ENCODE results near the gene DNAH10.
"Not testable (repeated sequence)": the region's sequence is repeated elsewhere in the genome, so short reads cannot be mapped to it uniquely, and the experiment has no call there.

Gene DNAH10

DNA sequence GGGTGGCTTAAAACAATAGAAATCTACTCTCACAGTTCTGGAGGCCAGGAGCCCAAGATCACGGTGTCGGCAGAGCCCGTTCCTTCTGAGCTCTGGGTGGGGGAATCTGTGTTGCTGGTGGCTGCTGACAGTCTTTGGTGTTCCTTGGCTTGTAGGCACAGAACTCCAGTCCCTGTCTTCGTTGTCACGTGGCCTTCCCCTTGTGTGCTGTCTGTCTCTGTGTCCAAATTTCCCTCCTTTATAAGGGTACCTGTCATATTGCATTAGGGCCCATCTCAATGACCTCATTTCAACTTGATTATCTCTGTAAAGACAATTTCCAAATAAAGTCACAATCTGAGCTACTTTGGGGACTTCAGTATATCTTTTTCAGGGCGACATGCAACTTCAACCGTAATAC, 128.9 kb downstream of the DNAH10 start:
- DNase-seq = no peak

DNA sequence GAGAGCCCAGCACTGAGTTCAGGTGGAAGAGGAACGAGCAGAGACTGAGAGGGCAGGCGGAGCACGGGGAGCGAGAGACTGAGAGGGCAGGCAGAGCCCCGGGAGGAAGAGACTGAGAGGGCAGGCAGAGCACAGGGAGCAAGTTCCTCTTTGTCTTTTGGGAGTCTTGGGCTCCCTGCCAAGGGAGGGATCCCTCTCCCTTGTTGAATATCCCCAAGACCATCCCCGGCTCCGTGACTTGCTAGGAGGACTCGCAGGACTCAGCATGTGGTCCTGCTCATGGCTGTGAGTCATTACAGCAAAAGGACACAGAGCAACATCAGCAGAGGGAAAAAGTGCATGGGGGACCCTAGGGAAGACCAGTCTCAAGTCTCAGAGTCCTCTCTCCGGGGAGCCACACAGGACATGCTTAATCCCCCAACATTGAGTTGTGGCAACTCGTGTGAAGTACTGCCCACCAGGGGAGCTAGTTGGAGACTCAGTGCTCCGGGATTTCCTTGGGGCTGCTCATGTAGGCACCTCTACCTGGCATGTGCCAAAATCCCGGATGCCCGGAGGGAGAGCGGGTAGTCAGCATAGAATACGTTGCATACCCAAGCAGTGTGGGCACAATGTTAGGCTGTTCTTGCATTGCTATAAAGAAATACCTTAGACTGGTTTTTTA, 129.5 kb downstream of the DNAH10 start:
- no peak for DNase-seq

DNA sequence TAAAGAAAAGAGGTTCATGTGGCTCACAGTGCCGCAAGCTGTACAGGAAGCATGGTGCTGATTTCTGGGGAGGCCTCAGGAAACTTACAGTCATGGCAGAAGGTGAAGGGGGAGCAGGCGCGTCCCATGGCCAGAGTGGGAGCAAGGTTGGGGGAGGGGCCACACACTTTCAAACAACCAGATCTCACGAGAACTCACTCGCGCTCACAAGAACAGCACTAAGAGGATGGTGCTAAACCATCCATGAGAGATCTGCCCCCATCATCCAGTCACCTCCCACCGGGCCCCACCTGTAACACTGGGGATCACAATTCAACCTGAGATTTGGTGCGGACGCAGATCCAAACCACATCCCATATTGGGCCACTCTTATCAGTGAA, 130.1 kb downstream of the DNAH10 start:
- no peak for DNase-seq

DNA sequence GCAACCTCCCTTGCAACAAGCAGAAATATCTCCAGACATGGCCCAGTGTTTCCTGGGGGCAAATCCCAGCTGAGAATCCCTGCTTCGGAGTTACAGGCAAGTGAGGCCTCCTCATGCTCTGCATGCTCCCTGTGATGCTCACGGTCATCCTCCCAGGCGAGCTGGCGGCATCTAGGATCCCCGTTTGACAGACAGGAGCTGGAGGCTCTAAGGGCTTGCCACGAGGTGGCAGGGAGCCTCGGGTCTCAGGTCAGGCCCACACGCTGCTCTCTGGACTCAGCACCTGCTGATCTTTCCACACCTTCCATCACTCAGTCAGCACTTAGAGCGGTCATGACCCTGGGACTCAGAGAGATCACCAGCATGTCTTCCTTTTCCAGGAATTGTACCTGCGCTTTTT, 130.8 kb downstream of the DNAH10 start:
- no peak for DNase-seq

DNA sequence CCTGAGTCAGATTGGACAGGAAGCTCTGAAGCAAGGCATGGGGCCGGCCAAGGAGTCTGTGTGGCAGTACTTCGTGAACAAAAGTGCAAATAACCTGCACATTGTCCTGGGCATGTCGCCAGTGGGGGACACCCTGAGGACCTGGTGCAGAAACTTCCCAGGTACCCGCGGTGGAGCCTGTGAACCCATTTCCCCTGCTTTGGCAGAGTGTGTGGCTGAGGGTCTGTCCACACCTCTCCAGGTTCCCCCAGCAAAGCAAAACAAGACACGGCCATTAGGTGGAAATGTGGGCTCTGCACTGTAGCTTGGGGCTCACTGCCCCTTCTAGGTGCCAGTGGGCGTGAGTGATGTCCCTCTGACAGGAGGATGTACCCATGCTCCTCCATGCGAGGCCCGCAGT, 131.2 kb downstream of the DNAH10 start:
- DNase-seq = no peak

DNA sequence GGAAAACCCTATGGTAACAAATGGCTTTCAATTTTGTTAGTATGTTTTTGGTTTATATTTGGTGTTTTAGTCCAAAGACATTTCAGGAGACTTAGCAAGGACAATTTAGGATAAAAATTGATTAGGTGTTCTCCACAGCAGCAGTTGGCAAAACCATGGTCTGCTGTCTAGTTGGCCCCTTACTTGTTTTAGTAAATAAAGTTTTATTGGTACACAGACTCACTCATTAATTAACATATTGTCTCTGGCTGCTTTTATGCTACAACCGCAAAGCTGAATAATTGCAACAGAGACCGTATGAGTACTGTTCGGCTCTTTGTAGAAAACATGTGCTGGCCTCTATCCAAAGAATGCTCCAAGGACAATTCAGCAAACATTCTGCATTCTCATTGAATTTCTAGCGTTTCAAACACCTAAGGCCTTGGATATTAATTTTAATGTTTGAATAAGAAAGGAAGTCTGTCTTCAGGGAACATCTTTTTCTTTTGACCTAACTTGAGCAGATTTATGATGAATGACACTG, 132.8 kb downstream of the DNAH10 start:
- no peak for DNase-seq

DNA sequence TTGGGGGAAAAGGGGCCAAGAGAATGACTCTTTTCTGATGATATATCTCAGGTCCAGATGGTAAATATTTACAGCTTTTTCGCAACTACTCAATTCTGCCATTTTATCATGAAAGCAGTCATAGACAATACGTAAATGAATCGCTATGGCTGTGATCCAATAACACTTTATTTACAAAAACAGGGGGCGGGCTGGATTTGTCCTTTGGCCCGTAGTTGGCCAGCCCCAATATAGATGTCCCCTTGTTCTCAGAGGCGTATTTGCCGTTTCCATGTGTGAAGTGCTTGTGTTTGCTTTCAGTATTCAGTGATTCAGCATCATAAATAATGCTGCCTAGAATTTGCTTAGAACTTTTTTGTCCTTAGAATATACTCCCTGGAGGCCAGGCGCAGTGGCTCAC, 133.3 kb downstream of the DNAH10 start:
- peak; percentile 4 to 6 for DNase-seq

DNA sequence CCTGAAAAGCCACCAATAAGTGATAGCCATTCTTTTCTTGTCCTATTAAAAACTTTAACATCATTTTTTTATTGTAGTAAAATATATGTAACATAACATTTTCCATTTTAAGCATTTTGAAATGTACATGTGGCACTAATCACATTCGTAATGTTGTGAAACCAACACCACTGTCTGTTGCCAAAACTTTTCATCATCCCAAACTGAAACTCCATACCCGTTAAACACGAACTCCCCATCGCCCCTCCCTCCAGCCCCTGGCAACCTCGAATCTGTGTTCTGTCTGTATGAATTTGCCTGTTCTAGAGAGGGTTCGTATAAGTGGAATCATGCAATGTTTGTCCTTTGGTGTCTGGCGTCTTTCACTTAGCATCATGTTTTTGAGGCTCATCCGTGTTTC, 134.7 kb downstream of the DNAH10 start:
- DNase-seq = no peak

DNA sequence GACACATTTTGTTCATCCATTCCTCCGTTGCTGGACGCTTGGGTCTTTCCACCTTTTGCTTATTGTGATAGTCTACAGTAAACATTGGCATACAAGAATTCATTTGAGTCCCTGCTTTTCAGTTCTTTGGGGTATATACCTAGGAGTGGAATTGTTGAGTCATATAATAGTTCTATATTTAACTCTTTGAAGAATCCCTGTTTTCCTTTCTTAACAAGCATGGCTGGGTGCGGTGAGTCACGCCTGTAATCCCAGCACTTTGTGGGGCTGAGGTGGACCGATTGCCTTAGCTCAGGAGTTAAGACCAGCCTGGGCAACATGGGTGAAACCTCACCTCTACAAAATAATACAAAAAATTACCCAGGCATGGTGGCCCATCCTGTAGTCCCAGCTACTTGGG, 135.1 kb downstream of the DNAH10 start:
- no peak for DNase-seq

DNA sequence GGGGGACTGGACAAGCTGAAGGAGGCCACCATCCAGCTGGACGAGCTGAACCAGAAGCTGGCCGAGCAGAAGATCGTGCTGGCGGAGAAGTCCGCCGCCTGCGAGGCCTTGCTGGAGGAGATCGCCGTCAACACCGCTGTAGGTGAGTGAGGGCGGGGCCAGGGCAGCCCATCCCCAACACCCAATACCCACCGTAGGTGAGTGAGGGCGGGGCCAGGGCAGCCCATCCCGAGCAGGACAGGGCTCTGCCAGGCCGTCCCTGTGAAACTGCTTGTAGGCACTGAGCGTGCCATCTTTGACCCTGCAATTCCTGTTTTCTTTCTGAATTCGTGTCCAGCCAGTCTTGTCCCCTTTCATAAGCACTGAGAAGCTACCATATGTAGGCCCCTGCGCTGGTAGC, 136.6 kb downstream of the DNAH10 start:
- no peak for DNase-seq

DNA sequence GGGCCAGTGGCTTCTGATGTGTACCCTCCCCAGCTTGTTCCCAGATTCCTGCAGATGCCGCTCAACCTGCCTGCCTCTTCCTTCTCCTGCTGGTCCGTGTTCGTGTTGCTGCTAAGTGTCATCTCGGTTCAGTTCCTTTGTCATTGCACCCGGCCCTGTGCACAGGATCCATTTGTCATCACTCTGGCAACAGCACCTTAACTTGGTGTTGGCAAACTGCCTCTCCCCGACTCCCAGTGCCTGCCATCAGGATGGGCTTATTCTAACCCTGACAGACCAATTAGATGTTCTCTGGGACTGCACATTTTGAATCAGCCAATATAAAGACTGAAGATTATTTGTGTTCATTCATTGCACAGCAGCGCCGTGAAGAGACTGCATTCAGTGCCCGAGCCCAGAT, 137.3 kb downstream of the DNAH10 start:
- no peak for DNase-seq

DNA sequence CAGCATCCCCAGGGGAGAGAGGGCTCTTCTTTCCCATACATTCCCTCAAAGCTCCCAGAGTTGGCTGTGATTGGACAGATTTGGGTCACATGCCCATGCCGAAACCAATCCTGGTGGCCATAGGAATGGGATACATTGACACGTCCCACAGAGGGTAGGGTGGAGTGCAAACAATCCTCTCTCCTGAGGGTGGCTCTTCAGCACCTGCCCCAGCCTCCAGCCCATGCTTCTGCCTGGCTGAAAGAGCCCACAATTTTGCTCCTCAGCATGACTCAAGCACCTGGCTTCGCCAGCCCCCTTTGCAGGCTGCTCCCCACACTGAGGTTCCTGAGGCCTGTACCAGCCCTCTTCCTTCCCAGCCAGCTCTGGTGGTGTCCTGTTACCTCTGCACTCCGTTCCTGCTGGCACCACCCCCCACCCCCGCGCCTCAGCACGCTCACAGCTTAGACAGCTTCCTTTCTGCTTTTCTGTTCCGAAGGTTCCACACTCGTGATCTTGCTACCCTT, 138.8 kb downstream of the DNAH10 start:
- no peak for DNase-seq

DNA sequence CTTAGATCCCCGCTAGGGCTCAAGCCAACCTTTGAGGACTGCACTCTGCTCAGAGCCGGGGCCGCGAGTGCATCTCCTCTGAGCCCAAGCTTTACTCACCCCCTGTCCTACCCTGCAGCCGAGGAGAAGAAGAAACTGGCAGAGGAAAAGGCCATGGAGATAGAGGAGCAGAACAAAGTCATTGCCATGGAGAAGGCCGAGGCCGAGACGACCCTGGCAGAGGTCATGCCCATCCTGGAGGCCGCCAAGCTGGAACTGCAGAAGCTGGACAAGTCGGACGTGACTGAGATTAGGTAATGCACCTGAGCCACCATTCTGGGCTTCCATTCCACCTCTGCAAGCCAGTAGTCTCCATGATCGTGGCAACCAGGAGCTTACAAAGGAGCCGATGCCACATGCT, 140.7 kb downstream of the DNAH10 start:
- DNase-seq = no peak

DNA sequence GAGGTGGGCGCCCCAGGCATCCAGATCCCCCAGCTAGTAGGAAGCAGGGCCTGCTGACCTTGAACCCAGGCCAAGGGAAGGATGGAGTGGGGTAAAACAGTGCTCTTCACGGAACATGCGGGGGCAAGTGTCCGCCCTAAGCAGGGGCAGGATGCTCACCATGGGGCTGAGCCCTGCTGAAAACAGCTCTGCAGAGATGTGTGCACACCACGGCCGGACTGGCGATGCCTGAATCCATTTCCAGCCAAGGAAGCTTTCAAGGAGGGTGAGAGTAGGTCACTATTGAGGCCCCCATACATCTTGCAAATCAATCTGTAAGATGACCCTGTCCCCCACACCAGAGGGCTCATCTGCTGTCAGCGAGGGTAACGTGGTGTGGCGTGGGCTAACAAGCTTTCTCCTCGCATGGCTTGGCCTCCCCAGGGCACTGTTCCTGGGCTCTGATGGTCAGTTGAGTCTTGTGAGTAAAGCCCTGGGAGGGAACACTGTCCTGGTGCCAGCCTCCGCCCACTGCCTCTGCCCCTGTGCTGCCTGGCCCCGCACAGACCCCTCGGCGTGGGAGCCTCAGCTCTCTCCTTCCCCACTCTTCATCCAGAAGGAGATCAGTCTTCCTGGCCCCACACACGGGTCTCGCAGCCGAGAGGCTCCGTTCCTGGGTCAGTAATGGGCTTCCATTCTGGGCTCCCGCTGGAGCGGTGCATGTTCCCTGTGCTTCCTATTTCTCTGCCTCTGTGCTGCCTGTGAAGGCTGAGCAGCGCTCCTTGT, 141.4 kb downstream of the DNAH10 start:
- no peak for DNase-seq

DNA sequence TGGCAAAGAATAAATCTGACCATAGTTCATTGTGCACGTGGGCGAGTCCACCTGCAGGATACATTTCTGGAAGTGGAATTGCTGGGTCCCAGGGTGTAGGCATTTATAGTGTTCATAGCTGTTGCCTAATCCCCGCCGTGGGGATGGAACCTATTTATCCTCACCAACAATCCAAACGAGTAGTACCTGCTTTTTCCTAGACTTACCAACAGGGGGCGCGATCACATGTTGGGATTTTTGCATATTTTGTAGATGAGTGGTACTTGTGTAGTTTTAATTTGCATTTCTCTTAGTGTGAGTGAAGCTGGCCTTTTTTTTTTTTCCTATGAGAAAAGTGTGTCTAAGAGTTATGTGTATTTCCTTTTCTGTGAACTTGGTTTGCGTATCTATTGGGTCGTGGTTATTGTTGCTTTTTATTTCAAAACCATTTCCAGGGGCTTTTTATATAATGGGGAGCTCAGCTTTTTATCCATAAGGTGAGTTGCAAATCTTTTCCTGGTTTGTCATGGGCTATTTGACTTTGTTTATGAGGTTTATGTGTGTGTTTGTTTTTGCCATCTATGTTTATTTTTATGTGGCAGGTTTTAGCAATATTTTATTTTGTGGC, 143.3 kb downstream of the DNAH10 start:
- DNase-seq = peak; percentile 21 to 45

DNA sequence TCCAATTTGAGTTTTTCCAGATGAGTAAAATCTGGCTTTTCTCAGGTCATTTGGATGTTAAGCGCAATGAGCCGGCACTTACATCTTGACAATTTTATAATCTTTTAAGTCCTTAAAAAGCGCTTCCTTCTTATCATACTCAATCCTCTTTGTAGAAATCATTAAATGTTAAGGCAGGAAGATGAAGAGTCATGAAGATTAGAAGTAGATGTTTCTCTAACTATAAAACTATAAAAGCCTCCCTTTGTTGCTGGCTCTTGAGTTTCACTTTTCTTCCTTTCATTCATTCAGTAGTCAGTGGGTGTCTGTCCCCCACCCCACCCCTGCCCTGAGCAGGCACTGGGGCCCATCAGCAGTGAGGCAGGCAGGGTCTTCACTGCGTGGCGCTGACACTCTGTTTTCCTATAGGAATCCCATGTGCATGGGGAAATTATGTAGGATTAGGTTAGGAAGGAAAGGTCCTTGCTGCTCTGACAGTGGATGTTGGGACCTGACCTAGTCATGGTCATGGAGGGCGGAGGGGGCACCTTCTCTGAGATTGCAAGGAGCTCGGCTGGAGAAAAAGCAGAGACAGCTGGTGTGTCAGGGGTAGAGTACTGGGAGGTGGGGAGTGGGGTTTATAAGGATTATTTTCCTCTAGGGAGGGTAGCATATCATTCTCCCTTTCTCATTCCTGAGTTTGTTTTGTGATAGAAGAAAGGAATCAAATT, 144.8 kb downstream of the DNAH10 start:
- DNase-seq = no peak

DNA sequence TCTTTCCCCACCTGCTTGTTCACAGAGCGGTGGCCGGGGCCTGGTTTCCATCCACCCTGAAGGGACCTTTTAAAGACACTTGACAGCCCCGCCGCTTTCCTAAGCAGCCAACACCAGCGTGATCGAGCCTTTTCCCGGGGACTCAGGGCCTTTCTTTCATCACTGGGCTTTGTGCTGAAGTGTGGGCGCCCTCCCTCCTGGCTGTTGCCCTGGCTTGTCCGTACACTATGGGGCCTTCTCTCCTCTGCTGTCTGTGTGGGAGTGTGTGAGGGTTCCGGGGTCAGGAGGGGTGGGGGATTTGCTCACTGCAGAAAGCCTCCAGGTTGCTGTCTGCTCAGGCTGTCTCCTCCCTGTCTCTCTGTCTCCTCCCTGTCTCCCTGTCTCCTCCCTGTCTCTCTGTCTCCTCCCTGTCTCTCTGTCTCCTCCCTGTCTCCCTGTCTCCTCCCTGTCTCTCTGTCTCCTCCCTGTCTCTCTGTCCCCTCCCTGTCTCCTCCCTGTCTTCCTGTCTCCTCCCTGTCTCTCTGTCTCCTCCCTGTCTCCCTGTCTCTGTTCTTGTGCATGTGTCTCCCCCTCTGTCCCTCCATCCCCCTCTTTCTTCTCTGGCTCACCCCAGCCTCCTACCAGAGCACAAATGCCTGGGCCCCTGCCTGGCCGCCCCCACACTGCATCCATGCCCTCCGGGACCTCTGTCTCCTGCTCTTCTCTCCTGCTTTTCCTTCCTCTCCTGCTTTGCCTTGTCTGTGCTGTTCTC, 145.8 kb downstream of the DNAH10 start:
- no peak for DNase-seq

DNA sequence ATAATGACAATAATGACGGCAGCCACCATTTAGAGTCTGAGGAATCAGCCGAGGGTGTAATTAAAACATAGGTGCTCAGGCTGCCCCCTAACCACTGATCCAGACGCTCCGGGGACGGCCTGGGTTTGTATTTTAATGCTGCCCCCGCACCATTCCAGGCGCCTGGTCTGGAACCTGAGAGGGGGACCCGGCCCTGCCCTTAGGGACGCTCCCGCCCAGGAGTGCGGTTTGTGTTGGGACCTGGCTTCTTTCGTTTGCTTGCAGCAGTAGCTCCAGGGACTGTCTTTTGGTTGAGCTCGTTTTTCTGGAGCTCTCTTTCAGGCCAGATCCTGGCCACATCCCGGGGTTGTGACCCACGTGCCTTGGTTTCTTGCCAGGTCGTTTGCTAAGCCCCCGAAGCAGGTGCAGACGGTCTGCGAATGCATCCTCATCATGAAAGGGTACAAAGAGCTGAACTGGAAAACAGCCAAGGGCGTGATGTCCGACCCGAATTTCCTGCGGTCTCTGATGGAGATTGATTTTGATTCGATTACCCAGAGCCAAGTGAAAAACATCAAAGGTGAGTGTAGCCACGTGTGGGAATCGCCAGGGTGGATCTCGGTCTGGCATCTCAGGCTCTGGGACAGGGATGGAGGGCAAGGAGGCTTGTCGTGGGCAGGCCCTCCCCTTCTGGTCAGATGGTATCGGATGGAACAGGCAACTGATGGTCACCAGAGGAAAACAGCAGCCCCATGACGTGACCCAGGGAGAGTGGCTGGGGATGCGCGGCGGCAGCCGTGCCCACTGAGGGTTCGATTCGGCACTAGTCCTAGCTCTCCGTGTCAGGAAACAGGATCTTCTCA, 147.0 kb downstream of the DNAH10 start:
- no peak for DNase-seq

DNA sequence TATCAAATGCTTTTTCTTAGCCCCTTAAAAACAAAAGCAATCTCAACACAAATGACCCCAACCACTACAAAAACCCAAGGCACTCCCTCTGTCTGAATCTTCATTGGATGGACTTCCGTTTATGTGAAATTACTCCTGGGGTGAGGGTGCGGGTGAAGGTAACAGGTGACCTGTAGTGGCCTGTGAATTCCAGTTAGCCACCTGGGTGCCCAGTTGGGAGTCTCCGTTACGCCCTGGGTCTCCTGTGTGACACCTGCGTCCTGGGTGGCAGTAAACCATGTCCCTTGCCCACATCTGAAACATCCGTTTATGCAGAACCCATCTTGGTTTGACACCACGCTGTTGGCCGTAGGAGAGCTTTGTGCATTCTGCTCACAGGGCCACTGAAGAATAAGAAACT, 148.0 kb downstream of the DNAH10 start:
- no peak for DNase-seq

DNA sequence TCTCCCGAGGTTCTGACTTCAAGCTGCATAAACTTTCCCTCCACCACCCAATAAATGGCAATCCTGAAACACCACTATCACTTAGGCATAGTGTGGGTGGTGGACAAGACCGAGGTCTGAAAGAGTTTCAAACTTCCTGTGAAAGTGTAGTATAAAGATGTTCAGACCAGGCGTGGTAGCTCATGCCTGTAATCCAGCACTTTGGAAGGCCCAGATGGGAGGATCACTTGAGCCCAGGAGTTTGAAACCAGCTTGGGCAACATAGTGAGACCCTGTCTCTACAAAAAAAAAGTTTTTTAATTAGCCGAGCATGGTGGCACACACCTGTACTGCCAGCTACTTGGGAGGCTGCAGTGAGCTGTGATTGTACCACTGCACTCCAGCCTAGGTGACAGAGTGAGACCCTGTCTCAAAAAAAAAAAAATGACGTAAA, 148.7 kb downstream of the DNAH10 start:
- no peak for DNase-seq

DNA sequence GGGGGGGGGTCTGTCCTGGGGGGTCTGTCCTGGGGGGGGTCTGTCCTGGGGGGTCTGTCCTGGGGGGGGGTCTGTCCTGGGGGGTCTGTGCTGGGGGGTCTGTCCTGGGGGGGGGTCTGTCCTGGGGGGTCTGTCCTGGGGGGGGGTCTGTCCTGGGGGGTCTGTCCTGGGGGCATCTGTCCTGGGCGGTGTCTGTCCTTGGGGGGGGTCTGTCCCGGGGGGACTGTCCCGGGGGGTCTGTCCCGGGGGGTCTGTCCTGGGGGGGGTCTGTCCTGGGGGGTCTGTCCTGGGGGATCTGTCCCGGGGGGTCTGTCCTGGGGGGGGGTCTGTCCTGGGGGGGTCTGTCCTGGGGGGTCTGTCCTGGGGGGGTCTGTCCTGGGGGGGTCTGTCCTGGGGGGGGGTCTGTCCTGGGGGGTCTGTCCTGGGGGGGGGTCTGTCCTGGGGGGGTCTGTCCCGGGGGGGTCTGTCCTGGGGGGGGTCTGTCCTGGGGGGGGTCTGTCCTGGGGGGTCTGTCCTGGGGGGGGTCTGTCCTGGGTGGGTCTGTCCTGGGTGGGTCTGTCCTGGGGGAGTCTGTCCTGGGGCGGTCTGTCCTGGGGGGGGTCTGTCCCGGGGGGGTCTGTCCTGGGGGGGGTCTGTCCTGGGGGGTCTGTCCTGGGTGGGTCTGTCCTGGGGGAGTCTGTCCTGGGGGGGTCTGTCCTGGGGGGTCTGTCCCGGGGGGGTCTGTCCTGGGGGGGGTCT, 149.7 kb downstream of the DNAH10 start:
- not testable (repeated sequence) for DNase-seq

Measured in NCI-H2081 (cell line).